Coronary artery (tissue), 2 donors: ENCODE results near the gene NRXN2.

Source experiments
- DNase-seq: peaks from one replicate; pipeline ENCODE4 v3.0.0-alpha.2; 2017; ENCODE audit warnings: low spot score
- H3K27ac ChIP-seq, 2 donors: fragments of 200-600 bp; sonication (generic); one replicate each; pipeline ENCODE4 v1.5.1; 2016 to 2019
- H3K4me3 ChIP-seq: fragments of 200-600 bp; sonication (generic); 2 replicates; pipeline ENCODE4 v1.5.1; 2016; ENCODE audit warnings: mild to moderate bottlenecking, moderate library complexity
- CTCF ChIP-seq: fragments of 200-600 bp; sonication (generic); IDR thresholded peaks from one replicate; pipeline ENCODE4 v1.5.1; 2019; ENCODE audit warnings: antibody characterized with exemption

NRXN2 gene

GRCh38 chr11:64734811-64735724, 12.1 kb upstream of the NRXN2 start:
- TF ChIP-seq CTCF, result no peak
- no peak for DNase-seq
- Histone ChIP-seq H3K4me3 (no peak overlapping the region), H3K27ac (no peak overlapping the region)

- DNase-seq, result no peak
- no peak overlapping the region for H3K4me3 ChIP-seq
- no peak overlapping the region for H3K27ac ChIP-seq
- no peak for TF ChIP-seq CTCF
Measured at GRCh38 chr11:64731601-64732000, 8.6 kb upstream of the NRXN2 start.

- TF ChIP-seq CTCF, result no peak
- Histone ChIP-seq H3K4me3 (no peak overlapping the region), H3K27ac (no peak overlapping the region)
- no peak for DNase-seq
Measured at GRCh38 chr11:64729851-64730382, 6.9 kb upstream of the NRXN2 start.

GRCh38 chr11:64728757-64729365, 5.9 kb upstream of the NRXN2 start:
- Histone ChIP-seq H3K4me3 (no peak overlapping the region), H3K27ac (no peak overlapping the region)
- TF ChIP-seq CTCF, result no peak
- DNase-seq, result no peak

- TF ChIP-seq CTCF, result no peak
- H3K4me3 ChIP-seq, result no peak overlapping the region
- no peak overlapping the region for H3K27ac ChIP-seq
- no peak for DNase-seq
Measured at GRCh38 chr11:64726867-64727530, 4.0 kb upstream of the NRXN2 start.

- no peak for DNase-seq
- no peak overlapping the region for H3K4me3 ChIP-seq
- no peak for TF ChIP-seq CTCF
- no peak overlapping the region for H3K27ac ChIP-seq
Measured at GRCh38 chr11:64726211-64726641, 3.2 kb upstream of the NRXN2 start.
